Astrocyte of the cerebellum (primary cell): ENCODE measurements around the gene FMN2.

ENCODE experiments used
- DNase-seq: peaks from one replicate; pipeline ENCODE4 v3.0.0-alpha.2; 2011; ENCODE audit warnings: low read depth
- H3K4me3 ChIP-seq: 2 replicates; pipeline ENCODE4 v1.5.1; 2011; ENCODE audit warnings: mild to moderate bottlenecking, low read depth, low read length, moderate library complexity
- CTCF ChIP-seq: IDR thresholded peaks from 2 replicates; pipeline ENCODE4 v1.5.1; 2012; ENCODE audit warnings: low read length, low read depth, moderate library complexity, mild to moderate bottlenecking; ENCODE audit errors: missing control alignments
- in situ Hi-C: cut with HindIII; loops from 2 replicates; pipeline ENCODE4 v1.10.0; 2017; ENCODE audit warnings: low sequenced_read_pairs

The FMN2 gene

DNA sequence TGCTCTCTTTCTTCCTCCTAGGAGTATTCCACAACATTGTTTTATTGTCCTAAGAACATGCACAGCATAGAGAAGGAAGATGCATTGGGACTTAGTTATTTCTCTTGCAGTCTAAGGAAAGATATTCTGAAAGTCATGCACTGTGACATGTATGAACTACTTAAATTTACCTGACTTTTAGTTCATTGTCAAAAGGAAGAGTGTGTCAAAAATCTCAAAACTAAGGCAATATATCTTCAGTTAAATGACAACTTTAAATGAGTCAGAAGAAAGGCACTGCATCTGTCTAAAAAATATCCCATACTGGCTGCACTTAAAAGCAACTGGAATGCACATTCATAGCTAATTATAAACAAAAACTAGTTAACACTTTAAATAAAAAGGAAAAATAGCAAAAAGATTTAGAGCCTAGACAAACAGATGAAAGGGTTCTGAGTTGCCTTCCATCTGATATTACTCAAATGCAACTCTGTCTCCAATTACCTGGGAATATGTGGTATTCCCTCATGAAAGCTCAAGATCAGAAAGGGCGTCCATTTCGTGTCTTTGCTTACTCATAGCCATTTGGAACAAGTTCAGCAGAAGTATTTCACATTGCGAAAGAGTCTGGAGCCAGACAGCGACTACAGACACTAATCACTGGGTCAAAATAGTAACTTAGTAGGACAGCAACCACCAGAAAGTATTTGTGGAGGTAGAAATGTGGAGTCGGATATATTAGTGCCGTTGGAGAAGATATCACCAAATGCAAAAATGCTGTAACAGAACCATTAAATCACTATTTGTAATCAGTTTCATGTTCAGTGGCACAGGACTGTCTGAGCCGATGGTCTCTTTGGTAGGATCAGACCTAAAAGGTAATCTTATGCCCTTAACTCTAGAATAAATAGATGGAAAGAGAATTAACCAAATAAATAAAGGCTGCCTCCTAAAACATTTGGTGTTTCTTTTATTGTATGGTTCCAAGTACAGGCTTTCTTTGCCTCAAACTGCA lies 294.6 kb downstream of the FMN2 start:
- no peak for TF ChIP-seq CTCF
- in situ Hi-C loops: no loop called here
- peak; percentile 68 for DNase-seq
- H3K4me3 ChIP-seq: no peak overlapping the region

- DNase-seq: no peak
- no peak for TF ChIP-seq CTCF
- no peak overlapping the region for H3K4me3 ChIP-seq
- in situ Hi-C loops: no loop called here
Measured at GRCh38 chr1:240387051-240387450, 295.4 kb downstream of the FMN2 start.

- in situ Hi-C loops: no loop called here
- no peak overlapping the region for H3K4me3 ChIP-seq
- no peak for DNase-seq
- no peak for TF ChIP-seq CTCF
Measured at GRCh38 chr1:240391660-240392260, 300.1 kb downstream of the FMN2 start.

DNA sequence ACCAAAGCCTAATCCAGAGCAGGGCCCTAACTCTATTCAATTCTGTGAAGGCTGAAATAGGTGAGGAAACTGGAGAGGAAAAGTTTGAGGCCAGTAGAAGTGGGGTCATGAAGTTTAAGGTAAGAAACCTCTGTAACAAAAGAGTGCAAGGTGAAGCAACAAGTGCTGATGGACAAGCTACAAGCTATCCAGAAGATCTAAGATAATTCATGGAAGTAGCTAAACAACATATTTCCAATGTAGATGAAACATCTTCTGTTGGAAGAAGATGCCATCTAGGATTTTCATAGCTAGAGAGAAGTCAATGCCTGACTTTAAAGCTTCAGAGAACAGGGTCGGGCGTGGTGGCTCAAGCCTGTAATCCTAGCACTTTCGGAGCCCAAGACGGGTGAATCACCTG lies 302.7 kb downstream of the FMN2 start:
- TF ChIP-seq CTCF: no peak
- in situ Hi-C loops: no loop called here
- no peak for DNase-seq
- no peak overlapping the region for H3K4me3 ChIP-seq

DNA sequence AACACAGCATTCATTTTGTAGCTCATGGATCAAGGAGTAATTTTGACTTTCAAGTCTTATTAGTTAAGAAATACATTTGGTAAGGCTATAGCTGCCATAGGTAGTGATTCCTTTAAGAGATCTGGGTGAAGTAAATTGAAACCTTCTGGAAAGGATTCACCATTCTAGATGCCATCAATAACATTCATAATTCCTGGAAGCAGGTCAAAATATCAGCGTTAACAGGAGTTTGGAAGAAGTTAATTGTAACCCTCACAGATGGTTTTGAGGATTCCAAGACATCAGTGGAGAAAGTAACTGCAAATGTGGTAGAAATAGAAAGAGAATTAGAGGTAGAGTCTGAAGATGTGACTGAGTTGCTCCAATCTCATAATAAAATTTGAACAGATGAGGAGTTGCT lies 303.7 kb downstream of the FMN2 start:
- no peak for DNase-seq
- H3K4me3 ChIP-seq: no peak overlapping the region
- TF ChIP-seq CTCF: no peak
- in situ Hi-C loops: no loop called here

GRCh38 chr1:240399381-240399780 lies 307.7 kb downstream of the FMN2 start:
- TF ChIP-seq CTCF: no peak
- in situ Hi-C loops: no loop called here
- peak; percentile 81 for DNase-seq
- H3K4me3 ChIP-seq: no peak overlapping the region
